Heart left ventricle (tissue), 16 donors: ENCODE results near the gene TMTC2. TPM values are rescaled to one million over a fixed set of nuclear protein-coding genes. Genes with fewer than 3 reads are reported as not detected.

Experiments
- ATAC-seq, 4 donors: fragments of 200-7000 bp; cut with Tn5 transposase; one replicate each; pipeline ENCODE4 v1.9.1; 2020 to 2022; ENCODE audit warnings: moderate library complexity in 4 of 4, mild to moderate bottlenecking in 3 of 4, moderate number of reproducible peaks in 1 of 4
- DNase-seq, 5 donors: peaks; one replicate each; pipeline ENCODE4 v3.0.0-alpha.2; 2020
- H3K27ac ChIP-seq, 12 donors: fragments of 200-600 bp; sonication (generic) in 4 of 12; one replicate each; pipeline versions ENCODE4 v1.5.0 to v1.8.0; 2016 to 2022; ENCODE audit warnings: mild to moderate bottlenecking in 2 of 12
- H3K27me3 ChIP-seq, 9 donors: fragments of 200-600 bp; sonication (generic) in 2 of 9; one replicate each; pipeline versions ENCODE4 v1.5.1 to v1.8.0; 2016 to 2022; ENCODE audit warnings: mild to moderate bottlenecking in 3 of 9
- H3K36me3 ChIP-seq, 9 donors: fragments of 200-600 bp; sonication (generic) in 2 of 9; one replicate each; pipeline versions ENCODE4 v1.5.0 to v1.8.0; 2018 to 2022; ENCODE audit warnings: mild to moderate bottlenecking in 2 of 9
- H3K4me1 ChIP-seq, 12 donors: fragments of 200-600 bp; sonication (generic) in 4 of 12; one replicate each; pipeline versions ENCODE4 v1.5.0 to v1.8.0; 2016 to 2022; ENCODE audit warnings: mild to moderate bottlenecking in 3 of 12
- H3K4me3 ChIP-seq, 12 donors: fragments of 200-600 bp; sonication (generic) in 4 of 12; one replicate each; pipeline versions ENCODE4 v1.5.0 to v1.8.0; 2017 to 2022; ENCODE audit warnings: mild to moderate bottlenecking in 9 of 12, moderate library complexity in 4 of 12
- H3K9me3 ChIP-seq, 12 donors: fragments of 200-600 bp; sonication (generic) in 4 of 12; one replicate each; pipeline versions ENCODE4 v1.5.0 to v1.8.0; 2016 to 2022; ENCODE audit warnings: mild to moderate bottlenecking in 1 of 12
- CTCF ChIP-seq, 12 donors: fragments of 200-600 bp; sonication (generic) in 4 of 12; IDR thresholded peaks; one replicate each; pipeline versions ENCODE4 v1.5.0 to v1.8.0; 2018 to 2022; ENCODE audit warnings: antibody characterized with exemption in 12 of 12, mild to moderate bottlenecking in 5 of 12
- POLR2A ChIP-seq, 2 donors: fragments of 450-650 bp; IDR thresholded peaks; one replicate each; pipeline ENCODE4 v1.6.1; 2017; ENCODE audit warnings: antibody characterized with exemption in 2 of 2, mild to moderate bottlenecking in 2 of 2, moderate library complexity in 2 of 2
- WGBS, 4 donors: extraction: QIAGEN DNeasy Blood & Tissue Kit in 2 of 4; methylation state at CpG; one replicate each; pipeline versions ENCODE4 v1.1.5 to v1.1.7; 2013 to 2018; 5-methylcytosine and 5-hydroxymethylcytosine counted together
- intact Hi-C, 10 donors: fragments of 100-400 bp; cut with DNase I; formaldehyde crosslinking; loops; one replicate each; pipeline versions ENCODE4 v1.11.1 to v1.14.2; 2022
- polyA plus RNA-seq, 2 donors: library from polyadenylated mRNA; stranded (reverse); fragments of 200-250 nt; gene quantifications; one replicate each; pipeline ENCODE4 v1.2.3, GENCODE V29; 2013
- total RNA-seq, 9 donors: library from RNA; depleted of rRNA in 2 of 9; stranded (reverse); fragments of >200 nt in 2 of 9; fragmentation: NEBNext Ultra II Directional in 3 of 9; extraction: Animal tissue kit (Norgen Biotek cat#: 25700) in 3 of 9; gene quantifications; one replicate each; pipeline versions ENCODE4 v1.1.0 to v1.2.4, GENCODE V29; 2016 to 2023
- donor health status: ischemic (EF 13 %, LVEDD 7.1; RV severe dilation, severe dysfunction).
- donor health status: healthy with polysubstance abuse.
- donor health status: DM: no; HTN: yes; CAD: no.
- donor health status: DM: no; HTN: no; CAD: no.
- donor health status: ischemic (EF 25% LVEDD 6.9; RV normal size, moderate dysfunction).
- donor health status: ischemic (EF 25% LVEDD 5.7; RV mildly dilated, moderate dysfunction).
- donor health status: healthy.
- donor health status: DM: yes; HTN: yes; CAD: no.
- donor health status: ischemic (EF 35%, LVEDD 5.7; RV mildly dilated, moderate dysfunction).
- donor health status: nonischemic (EF 11% LVEDD 7.7; RV severe dilation, severe dysfunction).
- donor health status: DM: yes; HTN: yes; CAD: no.
- donor health status: PGD.
- donor health status: ischemic (EF 29% LVEDD 5.4; RV normal size, mild dysfunction).
- donor health status: nonischemic (EF 23%, LVEDD 6.1; RV moderate dilation, normal function).

The TMTC2 gene
- total and polyA plus RNA-seq, 11 donors = 1.1 to 5.7 (median 3.3) TPM

DNA sequence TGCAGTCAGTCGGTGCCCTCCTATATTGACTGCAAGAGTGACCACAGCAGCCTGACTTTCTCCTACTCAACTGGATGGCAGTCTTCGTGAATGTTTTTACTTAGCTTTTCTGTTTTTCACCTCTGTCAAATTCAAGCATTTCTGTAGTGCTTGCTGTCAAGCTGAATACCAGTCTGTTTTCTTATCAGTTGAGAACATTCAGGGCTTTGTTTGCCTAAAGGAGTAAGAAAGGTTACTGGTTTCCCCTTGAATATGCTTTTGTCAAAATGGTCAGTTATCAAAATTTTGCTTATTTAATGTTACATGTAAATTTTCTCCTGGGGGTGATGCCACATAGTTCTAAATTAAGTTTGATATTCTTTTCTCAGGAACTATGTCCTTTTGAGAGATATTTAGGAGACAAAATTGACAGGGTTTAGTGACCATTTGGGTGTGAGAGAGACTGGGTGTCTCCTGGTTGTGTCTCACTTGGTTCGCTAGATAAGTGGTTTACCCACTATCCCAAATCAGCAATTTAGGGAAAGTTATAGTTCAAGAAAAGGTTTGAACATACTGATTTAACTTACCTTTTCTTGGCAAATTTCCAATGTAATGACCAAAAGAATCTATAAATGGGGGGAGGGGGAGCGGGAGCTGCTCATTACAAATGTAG is 366.3 kb downstream of the TMTC2 start:
- TF ChIP-seq POLR2A (IDR thresholded peaks at IDR 0.05) = no peak
- TF ChIP-seq CTCF (IDR thresholded peaks at IDR 0.05) = no peak
- ATAC-seq (no peak), DNase-seq (no peak)
- Histone ChIP-seq H3K27me3 (no peaks in the 10 kb centered on the region), H3K4me1 (no peaks in the 10 kb centered on the region), H3K36me3 (no peaks in the 10 kb centered on the region), H3K27ac (no peak overlapping the region), H3K9me3 (no peaks in the 10 kb centered on the region), H3K4me3 (no peak overlapping the region)
- 74 to 84% (median 83%) methylated on average over 4 of the region's 4 CpGs for WGBS, 4 donors
- intact Hi-C loops = no loop called here

GRCh38 chr12:83057436-83057835 is 370.7 kb downstream of the TMTC2 start:
- Histone ChIP-seq H3K27me3 (no peaks in the 10 kb centered on the region), H3K36me3 (no peaks in the 10 kb centered on the region), H3K4me3 (no peak overlapping the region), H3K9me3 (no peaks in the 10 kb centered on the region), H3K27ac (no peak overlapping the region), H3K4me1 (no peaks in the 10 kb centered on the region)
- intact Hi-C loops = no loop called here
- no peak for TF ChIP-seq CTCF (IDR thresholded peaks at IDR 0.05)
- TF ChIP-seq POLR2A (IDR thresholded peaks at IDR 0.05) = no peak
- 40 to 68% (median 59%) methylated on average over 1 of the region's 1 CpG for WGBS, 4 donors
- DNase-seq (no peak), ATAC-seq (no peak)

DNA sequence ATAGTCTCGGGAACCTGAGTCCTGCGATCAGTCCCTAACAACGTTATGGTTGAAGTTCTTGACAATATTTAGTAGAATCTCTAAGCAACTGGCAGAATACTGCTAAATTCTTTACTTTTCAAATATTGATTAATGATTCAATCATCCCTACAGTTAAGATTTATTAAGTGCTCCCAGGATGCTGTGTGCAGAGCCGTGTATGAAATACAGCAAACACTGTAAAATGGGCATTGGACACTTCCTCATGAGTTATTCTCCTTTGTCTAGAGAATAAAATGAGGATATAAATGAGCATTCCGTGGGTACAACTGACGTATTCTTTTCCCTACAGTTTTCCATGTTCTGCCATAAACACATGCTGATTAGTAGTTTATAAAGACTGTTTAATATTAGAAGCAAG is 372.4 kb downstream of the TMTC2 start:
- intact Hi-C loops = no loop called here
- ATAC-seq (no peak), DNase-seq (no peak)
- TF ChIP-seq CTCF (IDR thresholded peaks at IDR 0.05) (no peak), POLR2A (IDR thresholded peaks at IDR 0.05) (no peak)
- no peaks in the 10 kb centered on the region for H3K36me3 ChIP-seq
- no peaks in the 10 kb centered on the region for H3K4me1 ChIP-seq
- no peaks in the 10 kb centered on the region for H3K9me3 ChIP-seq
- H3K4me3 ChIP-seq = no peak overlapping the region
- H3K27ac ChIP-seq = no peak overlapping the region
- 75 to 87% (median 79%) methylated on average over 6 of the region's 6 CpGs for WGBS, 4 donors
- H3K27me3 ChIP-seq = no peaks in the 10 kb centered on the region

DNA sequence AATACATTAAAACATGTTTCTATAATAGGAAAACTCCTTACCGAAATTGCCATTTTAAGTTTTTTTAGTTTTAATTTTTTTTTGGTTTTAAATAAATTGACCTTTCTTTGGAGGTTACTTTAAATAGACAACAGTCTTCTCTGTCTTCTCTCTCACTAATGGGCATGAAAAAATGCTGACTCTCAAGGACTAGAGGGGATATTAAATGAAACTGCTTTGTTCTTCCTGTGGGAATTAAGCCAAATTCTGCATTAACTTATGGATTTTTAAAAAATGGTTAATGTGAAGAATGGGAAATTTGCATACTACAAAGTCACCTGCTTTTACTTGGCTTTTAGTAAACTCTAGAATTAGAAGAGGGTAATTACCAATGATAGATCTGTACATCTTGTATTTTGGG is 378.9 kb downstream of the TMTC2 start:
- no peak overlapping the region for H3K4me3 ChIP-seq
- no peak for ATAC-seq
- H3K9me3 ChIP-seq = peaks cover 0 to 8% (median 0%) of the 10 kb centered on the region in 12 donors
- H3K4me1 ChIP-seq = no peaks in the 10 kb centered on the region
- no peaks in the 10 kb centered on the region for H3K36me3 ChIP-seq
- 70 to 83% (median 76%) methylated on average over 1 of the region's 1 CpG for WGBS, 4 donors
- no peak for TF ChIP-seq POLR2A (IDR thresholded peaks at IDR 0.05)
- TF ChIP-seq CTCF (IDR thresholded peaks at IDR 0.05) = no peak
- H3K27ac ChIP-seq = no peak overlapping the region
- H3K27me3 ChIP-seq = no peaks in the 10 kb centered on the region
- intact Hi-C loops = no loop called here
- no peak for DNase-seq
